BE2C (cell line): Measurements from ENCODE around the gene APPL2.
"Not testable (repeated sequence)": the region's sequence is repeated elsewhere in the genome, so short reads cannot be mapped to it uniquely, and the experiment has no call there.

Experiments used
- DNase-seq: peaks from one replicate; pipeline ENCODE4 v3.0.0-alpha.2; 2020
- H3K27me3 ChIP-seq: fragments of 250-450 bp; sonication (Bioruptor Pico); 2 replicates; pipeline ENCODE4 v1.5.1; 2020; ENCODE audit warnings: mild to moderate bottlenecking
- H3K36me3 ChIP-seq: fragments of 250-450 bp; sonication (Bioruptor Pico); 2 replicates; pipeline ENCODE4 v1.5.1; 2020; ENCODE audit warnings: mild to moderate bottlenecking
- H3K4me1 ChIP-seq: fragments of 250-450 bp; sonication (Bioruptor Pico); 2 replicates; pipeline ENCODE4 v1.5.1; 2020
- H3K4me3 ChIP-seq: 2 replicates; pipeline ENCODE4 v1.5.1; 2011; ENCODE audit warnings: low read depth, low read length
- H3K9me3 ChIP-seq: fragments of 250-450 bp; sonication (Bioruptor Pico); 2 replicates; pipeline ENCODE4 v1.5.1; 2020
- CTCF ChIP-seq: IDR thresholded peaks from 2 replicates; pipeline ENCODE4 v1.5.1; 2012; ENCODE audit warnings: mild to moderate bottlenecking, low read depth, low read length

APPL2 gene

GRCh38 chr12:105192624-105193225 is 43.2 kb downstream of the APPL2 start:
- Histone ChIP-seq H3K4me3 (no peak overlapping the region), H3K27me3 (no peaks in the 10 kb centered on the region), H3K9me3 (no peaks in the 10 kb centered on the region), H3K36me3 (peaks cover 6% of the 10 kb centered on the region; the same call in 1 of the 2 replicates), H3K4me1 (peaks cover 3% of the 10 kb centered on the region; the same call in 1 of the 2 replicates)
- no peak for TF ChIP-seq CTCF
- DNase-seq: peak; percentile 33

GRCh38 chr12:105190530-105190929 is 45.4 kb downstream of the APPL2 start:
- Histone ChIP-seq H3K4me1 (peaks cover 3% of the 10 kb centered on the region; the same call in 1 of the 2 replicates), H3K27me3 (no peaks in the 10 kb centered on the region), H3K9me3 (no peaks in the 10 kb centered on the region), H3K4me3 (no peak overlapping the region), H3K36me3 (peaks cover 6% of the 10 kb centered on the region; the same call in 1 of the 2 replicates)
- no peak for DNase-seq
- TF ChIP-seq CTCF: no peak

GRCh38 chr12:105189293-105189692 is 46.7 kb downstream of the APPL2 start:
- DNase-seq: no peak
- no peak for TF ChIP-seq CTCF
- Histone ChIP-seq H3K27me3 (no peaks in the 10 kb centered on the region), H3K4me1 (peaks cover 3% of the 10 kb centered on the region; the same call in 1 of the 2 replicates), H3K9me3 (no peaks in the 10 kb centered on the region; the same call in 1 of the 2 replicates), H3K36me3 (peaks cover 18% of the 10 kb centered on the region), H3K4me3 (no peak overlapping the region)

GRCh38 chr12:105183976-105184375 is 52.0 kb downstream of the APPL2 start:
- peaks cover 14% of the 10 kb centered on the region for H3K36me3 ChIP-seq
- DNase-seq, H3K27me3 ChIP-seq, H3K4me1 ChIP-seq, H3K4me3 ChIP-seq, H3K9me3 ChIP-seq: not testable (repeated sequence)

GRCh38 chr12:105183406-105183805 is 52.6 kb downstream of the APPL2 start:
- H3K4me3 ChIP-seq, DNase-seq, H3K4me1 ChIP-seq, H3K27me3 ChIP-seq, H3K9me3 ChIP-seq: not testable (repeated sequence)
- peaks cover 14% of the 10 kb centered on the region for H3K36me3 ChIP-seq

GRCh38 chr12:105179114-105179513 is 56.9 kb downstream of the APPL2 start:
- H3K36me3 ChIP-seq, DNase-seq: not testable (repeated sequence)

GRCh38 chr12:105177208-105177607 is 58.8 kb downstream of the APPL2 start:
- peaks cover 6% of the 10 kb centered on the region; the same call in 1 of the 2 replicates for H3K36me3 ChIP-seq
- H3K4me1 ChIP-seq: no peaks in the 10 kb centered on the region
- no peak overlapping the region for H3K4me3 ChIP-seq
- H3K9me3 ChIP-seq: no peaks in the 10 kb centered on the region
- no peaks in the 10 kb centered on the region for H3K27me3 ChIP-seq
- no peak for TF ChIP-seq CTCF
- DNase-seq: no peak

More at GRCh38 chr12:105179114-105179513, 56.9 kb downstream of the APPL2 start:
- not testable (repeated sequence) for H3K4me1 ChIP-seq, H3K27me3 ChIP-seq, H3K4me3 ChIP-seq, H3K9me3 ChIP-seq
